ENCODE data around the gene CCL7.

DNA sequence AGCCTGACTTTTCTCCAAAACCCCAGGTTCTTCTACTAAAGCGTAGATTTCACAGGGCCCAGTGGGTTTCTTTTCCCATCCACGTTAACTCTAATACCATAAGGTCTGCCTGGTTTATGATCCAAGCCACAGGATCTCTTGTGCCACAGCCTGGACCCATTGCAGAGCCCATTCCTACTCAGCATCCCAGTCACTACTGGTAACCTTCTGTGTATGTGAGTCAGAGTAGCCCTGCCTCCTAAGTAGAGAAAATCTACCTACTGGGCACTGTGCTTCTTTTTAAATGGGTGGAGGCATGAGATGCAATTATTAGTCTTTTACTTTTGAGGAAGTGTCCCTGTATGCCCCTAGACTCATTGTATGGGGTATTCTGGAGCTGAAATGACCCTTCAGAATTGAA, 29.0 kb downstream of the CCL7 start:
- TF ChIP-seq RARB (CRISPR knock-in tag; IDR thresholded peaks at IDR 0.05) (no peak), OSR1 (CRISPR knock-in tag; IDR thresholded peaks at IDR 0.05) (no peak), ZC3H10 (CRISPR knock-in tag; IDR thresholded peaks at IDR 0.05) (no peak), BACH2 (CRISPR knock-in tag; IDR thresholded peaks at IDR 0.05; ENCODE audit: borderline replicate concordance) (no peak), ISL1 (CRISPR knock-in tag; IDR thresholded peaks at IDR 0.05) (no peak), ZFP30 (CRISPR knock-in tag; IDR thresholded peaks at IDR 0.05) (no peak), ZNF70 (CRISPR knock-in tag; IDR thresholded peaks at IDR 0.05) (no peak), TCF4 (CRISPR knock-in tag; IDR thresholded peaks at IDR 0.05; ENCODE audit: borderline replicate concordance) (no peak), ZFP3 (CRISPR knock-in tag; IDR thresholded peaks at IDR 0.05) (no peak)
- TF ChIP-seq, protein P1, sequence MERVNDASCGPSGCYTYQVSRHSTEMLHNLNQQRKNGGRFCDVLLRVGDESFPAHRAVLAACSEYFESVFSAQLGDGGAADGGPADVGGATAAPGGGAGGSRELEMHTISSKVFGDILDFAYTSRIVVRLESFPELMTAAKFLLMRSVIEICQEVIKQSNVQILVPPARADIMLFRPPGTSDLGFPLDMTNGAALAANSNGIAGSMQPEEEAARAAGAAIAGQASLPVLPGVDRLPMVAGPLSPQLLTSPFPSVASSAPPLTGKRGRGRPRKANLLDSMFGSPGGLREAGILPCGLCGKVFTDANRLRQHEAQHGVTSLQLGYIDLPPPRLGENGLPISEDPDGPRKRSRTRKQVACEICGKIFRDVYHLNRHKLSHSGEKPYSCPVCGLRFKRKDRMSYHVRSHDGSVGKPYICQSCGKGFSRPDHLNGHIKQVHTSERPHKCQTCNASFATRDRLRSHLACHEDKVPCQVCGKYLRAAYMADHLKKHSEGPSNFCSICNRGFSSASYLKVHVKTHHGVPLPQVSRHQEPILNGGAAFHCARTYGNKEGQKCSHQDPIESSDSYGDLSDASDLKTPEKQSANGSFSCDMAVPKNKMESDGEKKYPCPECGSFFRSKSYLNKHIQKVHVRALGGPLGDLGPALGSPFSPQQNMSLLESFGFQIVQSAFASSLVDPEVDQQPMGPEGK (CRISPR knock-in tag; IDR thresholded peaks at IDR 0.05; ENCODE audit: borderline replicate concordance) = no peak

All from SK-N-SH treated with all-trans-retinoic acid at 6 μM for 48 hours (cell line).